ENCODE measurements around the gene RFFL. TPM values are rescaled to one million over a fixed set of nuclear protein-coding genes. Genes with fewer than 3 reads are reported as not detected.

The RFFL gene
- total RNA-seq, 1 experiment from 2014 or later = 40.3 TPM

DNA sequence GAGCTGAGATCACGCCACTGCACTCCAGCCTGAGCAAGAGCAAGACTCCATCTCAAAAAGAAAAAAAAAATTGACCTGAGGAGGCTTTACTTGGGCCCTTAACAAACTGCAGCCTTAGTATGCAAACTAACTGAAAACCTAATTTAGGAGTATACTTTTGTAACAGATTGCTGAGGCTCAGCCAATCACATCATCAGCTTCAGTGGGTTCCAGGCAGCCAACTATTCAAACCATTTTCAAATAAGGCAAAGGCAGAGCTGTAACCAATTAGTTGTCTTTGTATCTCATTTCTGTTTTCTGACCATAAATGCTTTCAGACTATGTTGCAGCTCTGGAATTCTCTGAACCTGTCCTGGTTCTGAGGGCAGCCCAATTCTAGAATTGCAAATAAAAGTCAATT lies 32.2 kb upstream of the RFFL start:
- Histone ChIP-seq H3K4me1 (ENCODE audit: control insufficient read depth in 1 of 2, insufficient read depth in 2 of 2, low read length in 2 of 2) (peaks cover 16 to 19% of the 10 kb centered on the region in 2 experiments), H3K27ac (ENCODE audit: low read depth, low read length) (peak overlapping the region; percentile 51; the same call in 1 of the 2 replicates), H2AFZ (ENCODE audit: low read depth, low read length, poor library complexity, severe bottlenecking) (no peak overlapping the region), H3K4me2 (ENCODE audit: low read length) (peak overlapping the region; percentile 63), H4K20me1 (ENCODE audit: insufficient read depth) (no peaks in the 10 kb centered on the region), H3K79me2 (ENCODE audit: insufficient read depth, low read length) (no peaks in the 10 kb centered on the region), H3K9me2 (ENCODE audit: insufficient read depth) (no peaks in the 10 kb centered on the region), H3K9ac (ENCODE audit: low read length) (0 out of 2 replicates have a peak overlapping the region, but pooled peaks have one; percentile 59), H3K9me3 (ENCODE audit: control insufficient read depth in 1 of 2, insufficient read depth in 1 of 2, low read depth in 1 of 2, low read length in 2 of 2) (no peaks in the 10 kb centered on the region), H3K27me3 (ENCODE audit: insufficient read depth, low read length) (no peaks in the 10 kb centered on the region), H3K4me3 (replicated peaks in 1 of 2; ENCODE audit: low read depth in 1 of 2, low read length in 2 of 2) (no peak overlapping the region), H3K36me3 (ENCODE audit: control insufficient read depth in 1 of 2, insufficient read depth in 2 of 2, low read length in 2 of 2) (peaks cover 4 to 9% of the 10 kb centered on the region in 2 experiments)
- no peak for ATAC-seq
- POLR2A ChIA-PET = no interaction called here
- CTCF ChIA-PET = no interaction called here
- TF ChIP-seq TCF7L2 (IDR thresholded peaks at IDR 0.05; ENCODE audit: borderline replicate concordance, extremely low read depth, insufficient read depth, insufficient read length) = no peak
- no peak for TF ChIP-seq YY1 (IDR thresholded peaks at IDR 0.05; ENCODE audit: extremely low read depth, insufficient replicate concordance, low read depth, low read length)
- TF ChIP-seq POLR2AphosphoS5 (IDR thresholded peaks at IDR 0.05; ENCODE audit: low read depth, low read length) = no peak
- TF ChIP-seq JUND (IDR thresholded peaks at IDR 0.05) = no peak
- TF ChIP-seq POLR2A (IDR thresholded peaks at IDR 0.05; ENCODE audit: borderline replicate concordance, extremely low read depth, insufficient read depth, insufficient read length) = no peak
- no peak for TF ChIP-seq ELF1 (IDR thresholded peaks at IDR 0.05; ENCODE audit: borderline replicate concordance, low read depth)
- TF ChIP-seq EZH2 (IDR thresholded peaks at IDR 0.05) = no peak
- TF ChIP-seq, protein P1, sequence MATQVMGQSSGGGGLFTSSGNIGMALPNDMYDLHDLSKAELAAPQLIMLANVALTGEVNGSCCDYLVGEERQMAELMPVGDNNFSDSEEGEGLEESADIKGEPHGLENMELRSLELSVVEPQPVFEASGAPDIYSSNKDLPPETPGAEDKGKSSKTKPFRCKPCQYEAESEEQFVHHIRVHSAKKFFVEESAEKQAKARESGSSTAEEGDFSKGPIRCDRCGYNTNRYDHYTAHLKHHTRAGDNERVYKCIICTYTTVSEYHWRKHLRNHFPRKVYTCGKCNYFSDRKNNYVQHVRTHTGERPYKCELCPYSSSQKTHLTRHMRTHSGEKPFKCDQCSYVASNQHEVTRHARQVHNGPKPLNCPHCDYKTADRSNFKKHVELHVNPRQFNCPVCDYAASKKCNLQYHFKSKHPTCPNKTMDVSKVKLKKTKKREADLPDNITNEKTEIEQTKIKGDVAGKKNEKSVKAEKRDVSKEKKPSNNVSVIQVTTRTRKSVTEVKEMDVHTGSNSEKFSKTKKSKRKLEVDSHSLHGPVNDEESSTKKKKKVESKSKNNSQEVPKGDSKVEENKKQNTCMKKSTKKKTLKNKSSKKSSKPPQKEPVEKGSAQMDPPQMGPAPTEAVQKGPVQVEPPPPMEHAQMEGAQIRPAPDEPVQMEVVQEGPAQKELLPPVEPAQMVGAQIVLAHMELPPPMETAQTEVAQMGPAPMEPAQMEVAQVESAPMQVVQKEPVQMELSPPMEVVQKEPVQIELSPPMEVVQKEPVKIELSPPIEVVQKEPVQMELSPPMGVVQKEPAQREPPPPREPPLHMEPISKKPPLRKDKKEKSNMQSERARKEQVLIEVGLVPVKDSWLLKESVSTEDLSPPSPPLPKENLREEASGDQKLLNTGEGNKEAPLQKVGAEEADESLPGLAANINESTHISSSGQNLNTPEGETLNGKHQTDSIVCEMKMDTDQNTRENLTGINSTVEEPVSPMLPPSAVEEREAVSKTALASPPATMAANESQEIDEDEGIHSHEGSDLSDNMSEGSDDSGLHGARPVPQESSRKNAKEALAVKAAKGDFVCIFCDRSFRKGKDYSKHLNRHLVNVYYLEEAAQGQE (IDR thresholded peaks at IDR 0.05; ENCODE audit: low read depth) = no peak
- RAD21 ChIA-PET (ENCODE audit: low non-redundant PET in 1 of 2, low total read pairs in 2 of 2, uncharacterized antibody in 2 of 2, unreplicated experiment in 2 of 2) = no interaction called here
- intact Hi-C loops (cut with micrococcal nuclease) = no loop called here
- no TSS peak for BruUV-seq (replicated peaks)
- no peak for DNase-seq (ENCODE audit: low read depth, low spot score)

All from HCT116 (cell line).